T-helper 17 cell (primary cell): ENCODE measurements around the gene STAT4. TPM values are rescaled to one million over a fixed set of nuclear protein-coding genes. Genes with fewer than 3 reads are reported as not detected.
A peak's percentile ranks its signal among the peaks of the same experiment; 100 is the strongest.

Experiments used
- ATAC-seq: fragments of 150-1000 bp; cut with Tn5 transposase; 2 replicates; pipeline ENCODE4 v1.10.0; 2021; ENCODE audit warnings: mild to moderate bottlenecking, moderate library complexity
- DNase-seq, 3 donors: peaks; one replicate each; pipeline versions ENCODE4 v3.0.0 to v3.0.0-alpha.2; 2020 to 2021
- H3K9me3 ChIP-seq: one replicate; pipeline ENCODE4 v1.7.0; 2013; ENCODE audit warnings: low read length, mild to moderate bottlenecking; ENCODE audit not compliant: control insufficient read depth, poor library complexity, severe bottlenecking
- H3K27ac Mint-ChIP-seq: one replicate; pipeline ENCODE4 v1.8.0; 2022; ENCODE audit warnings: mild to moderate bottlenecking, moderate library complexity, mixed read lengths
- H3K27me3 Mint-ChIP-seq: one replicate; pipeline ENCODE4 v1.8.0; 2022; ENCODE audit warnings: mixed read lengths
- H3K36me3 Mint-ChIP-seq: one replicate; pipeline ENCODE4 v1.8.0; 2022; ENCODE audit warnings: low read depth, mixed read lengths
- H3K4me1 Mint-ChIP-seq: one replicate; pipeline ENCODE4 v1.8.0; 2022; ENCODE audit warnings: mild to moderate bottlenecking, mixed read lengths
- H3K4me3 Mint-ChIP-seq: one replicate; pipeline ENCODE4 v1.8.0; 2022; ENCODE audit warnings: mild to moderate bottlenecking, moderate library complexity, mixed read lengths
- total RNA-seq, 4 donors: library from RNA in 2 of 4; stranded (reverse) in 2 of 4; gene quantifications; one replicate each; pipeline ENCODE4 v1.2.3 and lab custom pipeline; 2022 to 2026

Gene STAT4
- total RNA-seq, 2 donors from 2014 or later: 117 to 128 TPM

- no peaks in the 10 kb centered on the region for H3K27me3 Mint-ChIP-seq
- no peak overlapping the region for H3K4me3 Mint-ChIP-seq
- no peaks in the 10 kb centered on the region for H3K9me3 ChIP-seq
- peaks cover 5% of the 10 kb centered on the region for H3K36me3 Mint-ChIP-seq
- peak overlapping the region; percentile 54 for H3K27ac Mint-ChIP-seq
- ATAC-seq: no peak
- no peak for DNase-seq
- H3K4me1 Mint-ChIP-seq: peaks cover 7% of the 10 kb centered on the region
Observed at GRCh38 chr2:190988910-190989309, 161.9 kb downstream of the STAT4 start.

- H3K9me3 ChIP-seq: no peaks in the 10 kb centered on the region
- H3K27me3 Mint-ChIP-seq: no peaks in the 10 kb centered on the region
- DNase-seq (no peak), ATAC-seq (no peak)
- peaks cover 2% of the 10 kb centered on the region for H3K36me3 Mint-ChIP-seq
- H3K4me3 Mint-ChIP-seq: no peak overlapping the region
- H3K27ac Mint-ChIP-seq: peak overlapping the region; percentile 47
- peaks cover 3% of the 10 kb centered on the region for H3K4me1 Mint-ChIP-seq
Observed at GRCh38 chr2:190987938-190988337, 162.9 kb downstream of the STAT4 start.

- H3K9me3 ChIP-seq: no peaks in the 10 kb centered on the region
- Mint-ChIP-seq H3K27ac (peak overlapping the region; percentile 47), H3K4me3 (no peak overlapping the region), H3K27me3 (no peaks in the 10 kb centered on the region), H3K36me3 (peaks cover 4% of the 10 kb centered on the region), H3K4me1 (peaks cover 3% of the 10 kb centered on the region)
- DNase-seq (no peak), ATAC-seq (no peak)
Observed at GRCh38 chr2:190987116-190987515, 163.7 kb downstream of the STAT4 start.

GRCh38 chr2:190986221-190986953 lies 164.4 kb downstream of the STAT4 start:
- H3K4me1 Mint-ChIP-seq: peaks cover 5% of the 10 kb centered on the region
- peaks cover 7% of the 10 kb centered on the region for H3K36me3 Mint-ChIP-seq
- no peak overlapping the region for H3K4me3 Mint-ChIP-seq
- H3K9me3 ChIP-seq: no peaks in the 10 kb centered on the region
- ATAC-seq (no peak), DNase-seq (no peak)
- no peaks in the 10 kb centered on the region for H3K27me3 Mint-ChIP-seq
- H3K27ac Mint-ChIP-seq: peak overlapping the region; percentile 47

- peaks cover 14% of the 10 kb centered on the region for H3K36me3 Mint-ChIP-seq
- H3K9me3 ChIP-seq: no peaks in the 10 kb centered on the region
- ATAC-seq (no peak), DNase-seq (no peak)
- H3K4me3 Mint-ChIP-seq: no peak overlapping the region
- peaks cover 12% of the 10 kb centered on the region for H3K4me1 Mint-ChIP-seq
- no peaks in the 10 kb centered on the region for H3K27me3 Mint-ChIP-seq
- peak overlapping the region; percentile 75 for H3K27ac Mint-ChIP-seq
Observed at GRCh38 chr2:190984595-190984994, 166.2 kb downstream of the STAT4 start.

GRCh38 chr2:190982262-190983034 lies 168.3 kb downstream of the STAT4 start:
- Mint-ChIP-seq H3K4me1 (peaks cover 14% of the 10 kb centered on the region), H3K36me3 (peaks cover 17% of the 10 kb centered on the region), H3K4me3 (no peak overlapping the region), H3K27me3 (no peaks in the 10 kb centered on the region), H3K27ac (peak overlapping the region; percentile 96)
- ATAC-seq: no peak
- no peaks in the 10 kb centered on the region for H3K9me3 ChIP-seq
- DNase-seq: no peak

- Mint-ChIP-seq H3K27me3 (no peaks in the 10 kb centered on the region), H3K4me3 (no peak overlapping the region), H3K36me3 (peaks cover 17% of the 10 kb centered on the region), H3K27ac (peak overlapping the region; percentile 96), H3K4me1 (peaks cover 14% of the 10 kb centered on the region)
- no peaks in the 10 kb centered on the region for H3K9me3 ChIP-seq
- no peak for DNase-seq
- ATAC-seq: no peak
Observed at GRCh38 chr2:190981733-190982132, 169.1 kb downstream of the STAT4 start.

GRCh38 chr2:190981333-190981732 lies 169.5 kb downstream of the STAT4 start:
- Mint-ChIP-seq H3K4me3 (no peak overlapping the region), H3K27me3 (no peaks in the 10 kb centered on the region)

GRCh38 chr2:190980630-190981209 lies 170.1 kb downstream of the STAT4 start:
- H3K4me3 Mint-ChIP-seq: no peak overlapping the region
- peaks cover 16% of the 10 kb centered on the region for H3K36me3 Mint-ChIP-seq
- H3K27ac Mint-ChIP-seq: peak overlapping the region; percentile 96
- no peak for DNase-seq
- H3K9me3 ChIP-seq: no peaks in the 10 kb centered on the region
- no peak for ATAC-seq
- peaks cover 14% of the 10 kb centered on the region for H3K4me1 Mint-ChIP-seq
- H3K27me3 Mint-ChIP-seq: no peaks in the 10 kb centered on the region

More at GRCh38 chr2:190981333-190981732, 169.5 kb downstream of the STAT4 start:
- Mint-ChIP-seq H3K27ac (peak overlapping the region; percentile 96), H3K36me3 (peaks cover 17% of the 10 kb centered on the region), H3K4me1 (peaks cover 14% of the 10 kb centered on the region)
- ATAC-seq (no peak), DNase-seq (no peak)
- no peaks in the 10 kb centered on the region for H3K9me3 ChIP-seq

GRCh38 chr2:190979906-190980629 lies 170.7 kb downstream of the STAT4 start:
- DNase-seq (no peak), ATAC-seq (no peak)
- H3K36me3 Mint-ChIP-seq: peaks cover 16% of the 10 kb centered on the region
- H3K4me3 Mint-ChIP-seq: no peak overlapping the region
- H3K27me3 Mint-ChIP-seq: no peaks in the 10 kb centered on the region
- no peaks in the 10 kb centered on the region for H3K9me3 ChIP-seq
- peak overlapping the region; percentile 96 for H3K27ac Mint-ChIP-seq
- H3K4me1 Mint-ChIP-seq: peaks cover 14% of the 10 kb centered on the region
